T47D (cell line): ENCODE measurements around the gene ZNF622.

Source experiments
- DNase-seq, 2 experiments: peaks; one replicate each; pipeline versions ENCODE4 v3.0.0 to v3.0.0-alpha.2; 2011 to 2012; ENCODE audit warnings: low read depth in 1 of 2, low spot score in 1 of 2
- JUND ChIP-seq: IDR thresholded peaks from 2 replicates; pipeline ENCODE4 v1.6.1; 2012; ENCODE audit warnings: low read depth
- in situ Hi-C: cut with HindIII; loops from 2 replicates; pipeline ENCODE4 v1.10.0; 2016; ENCODE audit warnings: low sequenced_read_pairs, low pct_unique_long_range_greater_than_20kb

The ZNF622 gene

GRCh38 chr5:16471387-16471786 is 5.8 kb upstream of the ZNF622 start:
- in situ Hi-C loops = no loop called here
- no peak for DNase-seq

GRCh38 chr5:16467363-16468219 is 2.0 kb upstream of the ZNF622 start:
- no peak for TF ChIP-seq JUND
- in situ Hi-C loops = no loop called here
- DNase-seq = no peak

More at GRCh38 chr5:16471387-16471786, 5.8 kb upstream of the ZNF622 start:
- no peak for TF ChIP-seq JUND

- in situ Hi-C loops = no loop called here
- no peak for TF ChIP-seq JUND
- peak in 1 of 2 experiments; percentile 13 for DNase-seq
Measured at GRCh38 chr5:16464664-16465543, 696 bp downstream of the ZNF622 start.

- no peak for TF ChIP-seq JUND
- no peak for DNase-seq
- in situ Hi-C loops = no loop called here
Measured at GRCh38 chr5:16464231-16464630, 1.4 kb downstream of the ZNF622 start.

GRCh38 chr5:16461782-16462181 is 3.8 kb downstream of the ZNF622 start:
- DNase-seq = no peak
- in situ Hi-C loops = no loop called here
- no peak for TF ChIP-seq JUND

GRCh38 chr5:16461026-16461425 is 4.6 kb downstream of the ZNF622 start:
- DNase-seq = no peak
- in situ Hi-C loops = no loop called here
- TF ChIP-seq JUND = no peak

- TF ChIP-seq JUND = no peak
- in situ Hi-C loops = no loop called here
- DNase-seq = no peak
Measured at GRCh38 chr5:16459451-16459850, 6.1 kb downstream of the ZNF622 start.

GRCh38 chr5:16457853-16458252 is 7.7 kb downstream of the ZNF622 start:
- TF ChIP-seq JUND = no peak
- DNase-seq = no peak
- in situ Hi-C loops = no loop called here

GRCh38 chr5:16457451-16457850 is 8.1 kb downstream of the ZNF622 start:
- no peak for TF ChIP-seq JUND
- no peak for DNase-seq
- in situ Hi-C loops = no loop called here

- peak; percentile 19 to 76 for DNase-seq
Measured at GRCh38 chr5:16456103-16456832, 9.3 kb downstream of the ZNF622 start.

GRCh38 chr5:16455668-16456067 is 9.9 kb downstream of the ZNF622 start:
- no peak for DNase-seq
- no peak for TF ChIP-seq JUND
- in situ Hi-C loops = no loop called here

More at GRCh38 chr5:16456103-16456832, 9.3 kb downstream of the ZNF622 start:
- no peak for TF ChIP-seq JUND
- in situ Hi-C loops = no loop called here

- no peak for TF ChIP-seq JUND
- in situ Hi-C loops = no loop called here
- DNase-seq = no peak
Measured at GRCh38 chr5:16454686-16455085, 10.9 kb downstream of the ZNF622 start.

GRCh38 chr5:16453609-16454008 is 12.0 kb downstream of the ZNF622 start:
- in situ Hi-C loops = no loop called here
- no peak for TF ChIP-seq JUND
- no peak for DNase-seq
